HFF-Myc (cell line): ENCODE measurements around the gene RSPH6A.

Experiments used
- DNase-seq: peaks from one replicate; pipeline ENCODE4 v3.0.0-alpha.2; 2011; ENCODE audit warnings: low read depth; ENCODE audit errors: extremely low read depth
- H3K4me3 ChIP-seq: replicated peaks from 2 replicates; pipeline ENCODE4 v1.5.1; 2011; ENCODE audit warnings: low read depth, mild to moderate bottlenecking, control low read depth, low read length
- CTCF ChIP-seq: IDR thresholded peaks from 2 replicates; pipeline ENCODE4 v1.5.1; 2012; ENCODE audit warnings: mild to moderate bottlenecking, low read depth, low read length, control low read depth; ENCODE audit errors: missing control alignments

RSPH6A gene

GRCh38 chr19:45786533-45786894, 28.6 kb downstream of the RSPH6A start:
- DNase-seq = no peak
- TF ChIP-seq CTCF = no peak
- no peak overlapping the region for H3K4me3 ChIP-seq

- no peak overlapping the region for H3K4me3 ChIP-seq
- no peak for TF ChIP-seq CTCF
- DNase-seq = no peak
Observed at GRCh38 chr19:45785781-45786532, 29.2 kb downstream of the RSPH6A start.

DNA sequence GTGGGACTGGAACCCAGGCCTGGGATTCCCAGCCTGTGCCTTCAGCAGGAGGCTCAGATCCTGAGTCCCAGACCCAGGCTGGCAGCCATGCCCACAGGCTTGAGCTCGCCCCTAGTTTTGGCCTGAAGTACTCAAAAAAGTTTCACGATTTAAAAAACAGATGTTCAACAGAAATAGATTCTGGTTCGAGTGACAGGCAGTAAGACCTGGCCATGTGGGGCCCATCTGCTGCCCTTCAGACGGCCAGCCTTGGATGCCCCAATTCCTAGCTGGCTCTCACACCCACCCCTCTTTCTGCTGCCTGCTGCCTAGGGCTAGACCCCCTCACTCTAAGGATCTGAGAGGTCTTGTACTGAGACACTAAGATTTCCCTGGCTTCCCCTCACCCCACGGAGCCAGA, 30.0 kb downstream of the RSPH6A start:
- no peak for TF ChIP-seq CTCF
- DNase-seq = no peak
- no peak overlapping the region for H3K4me3 ChIP-seq

DNA sequence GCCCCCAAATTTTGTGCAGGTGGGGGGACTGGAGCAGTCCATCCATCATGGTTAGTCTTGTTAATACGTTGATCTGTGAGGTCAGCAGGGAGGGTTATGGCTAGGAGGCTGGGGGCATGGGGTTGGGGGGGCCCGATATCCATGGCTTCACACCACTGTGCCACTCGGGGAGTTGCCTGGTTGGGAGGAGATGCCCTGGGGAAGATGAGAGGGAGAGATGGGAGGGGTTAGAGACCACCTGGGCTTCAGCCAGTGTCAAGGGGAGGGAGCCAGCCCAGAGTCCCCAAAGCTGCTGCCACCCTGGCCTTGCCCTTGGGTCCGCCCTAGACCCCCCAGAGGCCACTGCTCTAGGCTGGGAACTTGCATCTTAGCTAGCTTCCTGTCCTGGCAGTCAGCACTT, 31.0 kb downstream of the RSPH6A start:
- no peak for TF ChIP-seq CTCF
- no peak for DNase-seq
- H3K4me3 ChIP-seq = no peak overlapping the region

GRCh38 chr19:45782820-45783785, 32.0 kb downstream of the RSPH6A start:
- no peak for DNase-seq
- no peak for TF ChIP-seq CTCF
- H3K4me3 ChIP-seq = no peak overlapping the region; the same call in 1 of the 2 replicates

DNA sequence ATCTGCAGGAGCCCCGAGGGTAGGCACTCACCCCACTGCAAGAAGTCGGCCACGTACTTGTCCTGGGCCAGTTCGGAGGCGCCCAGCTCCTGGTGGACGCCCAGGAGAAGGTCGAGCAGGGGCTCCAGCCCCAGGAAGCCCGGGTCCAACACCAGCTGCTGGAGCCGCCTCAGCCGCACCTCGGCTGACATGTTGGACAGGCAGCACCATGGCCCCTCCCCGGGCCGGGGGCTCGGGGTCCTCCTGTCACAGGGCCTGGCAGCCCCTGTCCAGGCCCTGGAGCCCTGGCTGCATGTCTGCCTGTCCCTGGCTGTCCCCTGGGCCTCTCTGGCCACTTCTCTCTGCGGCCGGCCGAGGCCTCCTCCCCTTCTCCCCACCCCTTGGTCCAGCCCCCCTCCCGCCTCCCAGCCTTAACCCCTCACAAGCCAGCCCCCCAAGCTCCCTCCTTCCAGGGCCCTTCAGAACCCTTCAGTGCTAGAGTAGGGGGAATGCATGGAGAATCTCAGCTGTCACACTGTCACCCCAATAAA, 32.9 kb downstream of the RSPH6A start, which contains the start of gene DMPK:
DMPK (minus strand) TSS at position 329 of the 530 bp plus-strand sequence; CDS start at position 191, 138 bp downstream.
- no peak for TF ChIP-seq CTCF
- H3K4me3 ChIP-seq = peak within 1 kb of the TSS; percentile 25
- no peak for DNase-seq
